Measurements from ENCODE around the gene TAAR8. TPM values are rescaled to one million over a fixed set of nuclear protein-coding genes. Genes with fewer than 3 reads are reported as not detected.

The TAAR8 gene
- total RNA-seq, 4 donors from 2014 or later, result not detected

- DNase-seq (ENCODE audit: low spot score in 2 of 2), result no peak
- 54% methylated on average over 6 of the region's 6 CpGs for WGBS
- H3K27me3 ChIP-seq, result peaks cover 11% of the 10 kb centered on the region
- TF ChIP-seq POLR2A (IDR thresholded peaks at IDR 0.05), result no peak
- no peak for TF ChIP-seq EP300 (IDR thresholded peaks at IDR 0.05)
- TF ChIP-seq, protein P1, sequence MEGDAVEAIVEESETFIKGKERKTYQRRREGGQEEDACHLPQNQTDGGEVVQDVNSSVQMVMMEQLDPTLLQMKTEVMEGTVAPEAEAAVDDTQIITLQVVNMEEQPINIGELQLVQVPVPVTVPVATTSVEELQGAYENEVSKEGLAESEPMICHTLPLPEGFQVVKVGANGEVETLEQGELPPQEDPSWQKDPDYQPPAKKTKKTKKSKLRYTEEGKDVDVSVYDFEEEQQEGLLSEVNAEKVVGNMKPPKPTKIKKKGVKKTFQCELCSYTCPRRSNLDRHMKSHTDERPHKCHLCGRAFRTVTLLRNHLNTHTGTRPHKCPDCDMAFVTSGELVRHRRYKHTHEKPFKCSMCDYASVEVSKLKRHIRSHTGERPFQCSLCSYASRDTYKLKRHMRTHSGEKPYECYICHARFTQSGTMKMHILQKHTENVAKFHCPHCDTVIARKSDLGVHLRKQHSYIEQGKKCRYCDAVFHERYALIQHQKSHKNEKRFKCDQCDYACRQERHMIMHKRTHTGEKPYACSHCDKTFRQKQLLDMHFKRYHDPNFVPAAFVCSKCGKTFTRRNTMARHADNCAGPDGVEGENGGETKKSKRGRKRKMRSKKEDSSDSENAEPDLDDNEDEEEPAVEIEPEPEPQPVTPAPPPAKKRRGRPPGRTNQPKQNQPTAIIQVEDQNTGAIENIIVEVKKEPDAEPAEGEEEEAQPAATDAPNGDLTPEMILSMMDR (IDR thresholded peaks at IDR 0.05), result no peak
- no peak for TF ChIP-seq POLR2AphosphoS5 (IDR thresholded peaks at IDR 0.05)
- H3K9me3 ChIP-seq, result no peaks in the 10 kb centered on the region
- H3K36me3 ChIP-seq, result no peaks in the 10 kb centered on the region
- H3K27ac ChIP-seq, result no peak overlapping the region
- no peaks in the 10 kb centered on the region for H3K4me1 ChIP-seq
- H3K4me3 ChIP-seq, result no peak overlapping the region
Measured at GRCh38 chr6:132568611-132569010, 16.1 kb downstream of the TAAR8 start.

- TF ChIP-seq POLR2AphosphoS5 (IDR thresholded peaks at IDR 0.05) (no peak), POLR2A (IDR thresholded peaks at IDR 0.05) (no peak), EP300 (IDR thresholded peaks at IDR 0.05) (no peak)
- TF ChIP-seq, protein P1 (IDR thresholded peaks at IDR 0.05), result no peak
- no peak overlapping the region for H3K4me3 ChIP-seq
- H3K9me3 ChIP-seq, result no peaks in the 10 kb centered on the region
- 51% methylated on average over 4 of the region's 4 CpGs for WGBS
- H3K27me3 ChIP-seq, result peaks cover 11% of the 10 kb centered on the region
- H3K27ac ChIP-seq, result no peak overlapping the region
- H3K4me1 ChIP-seq, result no peaks in the 10 kb centered on the region
- no peak for DNase-seq (ENCODE audit: low spot score in 2 of 2)
- no peaks in the 10 kb centered on the region for H3K36me3 ChIP-seq
Measured at GRCh38 chr6:132569170-132569569, 16.7 kb downstream of the TAAR8 start.

- TF ChIP-seq EP300 (IDR thresholded peaks at IDR 0.05), result no peak
- TF ChIP-seq POLR2AphosphoS5 (IDR thresholded peaks at IDR 0.05), result no peak
- TF ChIP-seq, protein P1 (IDR thresholded peaks at IDR 0.05), result no peak
- no peak for TF ChIP-seq POLR2A (IDR thresholded peaks at IDR 0.05)
- WGBS, result 80% methylated on average over 15 of the region's 15 CpGs
Measured at GRCh38 chr6:132570221-132570777, 17.8 kb downstream of the TAAR8 start, which contains the start of gene TAAR6. TSS of gene TAAR6 (plus strand) at chr6:132570322. CDS start at chr6:132570322, 0 bp downstream.

GRCh38 chr6:132571774-132572173 lies 19.3 kb downstream of the TAAR8 start:
- no peak for DNase-seq (ENCODE audit: low spot score in 2 of 2)
- peaks cover 11% of the 10 kb centered on the region for H3K27me3 ChIP-seq

More at GRCh38 chr6:132570221-132570777, 17.8 kb downstream of the TAAR8 start, which contains the start of gene TAAR6:
- Histone ChIP-seq H3K9me3 (no peaks in the 10 kb centered on the region), H3K27me3 (peaks cover 11% of the 10 kb centered on the region), H3K4me3 (no peak within 1 kb of the TSS), H3K36me3 (no peaks in the 10 kb centered on the region), H3K27ac (no peak within 1 kb of the TSS), H3K4me1 (no peaks in the 10 kb centered on the region)
- no peak for DNase-seq (ENCODE audit: low spot score in 2 of 2)

GRCh38 chr6:132584698-132585097 lies 32.2 kb downstream of the TAAR8 start:
- H3K9me3 ChIP-seq, result no peaks in the 10 kb centered on the region
- H3K36me3 ChIP-seq, result no peaks in the 10 kb centered on the region
- no peaks in the 10 kb centered on the region for H3K4me1 ChIP-seq
- TF ChIP-seq, protein P1 (IDR thresholded peaks at IDR 0.05), result no peak
- TF ChIP-seq POLR2AphosphoS5 (IDR thresholded peaks at IDR 0.05), result no peak
- no peak for TF ChIP-seq EP300 (IDR thresholded peaks at IDR 0.05)
- TF ChIP-seq POLR2A (IDR thresholded peaks at IDR 0.05), result no peak
- H3K27ac ChIP-seq, result no peak overlapping the region
- 70% methylated on average over 1 of the region's 1 CpG for WGBS
- peaks cover 6% of the 10 kb centered on the region for H3K27me3 ChIP-seq
- H3K4me3 ChIP-seq, result no peak overlapping the region
- DNase-seq (ENCODE audit: low spot score in 2 of 2), result no peak

More at GRCh38 chr6:132571774-132572173, 19.3 kb downstream of the TAAR8 start:
- Histone ChIP-seq H3K4me1 (no peaks in the 10 kb centered on the region), H3K36me3 (no peaks in the 10 kb centered on the region), H3K27ac (no peak overlapping the region), H3K9me3 (no peaks in the 10 kb centered on the region), H3K4me3 (no peak overlapping the region)
- TF ChIP-seq POLR2AphosphoS5 (IDR thresholded peaks at IDR 0.05) (no peak), POLR2A (IDR thresholded peaks at IDR 0.05) (no peak), EP300 (IDR thresholded peaks at IDR 0.05) (no peak)
- TF ChIP-seq, protein P1 (IDR thresholded peaks at IDR 0.05), result no peak

Data from suprapubic skin (tissue), 4 donors.